ENCODE data around the gene PCSK9. TPM values are rescaled to one million over a fixed set of nuclear protein-coding genes. Genes with fewer than 3 reads are reported as not detected.
A peak's percentile ranks its signal among the peaks of the same experiment; 100 is the strongest.

Gene PCSK9
- total and polyA plus RNA-seq, 2 of the 13 experiments (the other 11 are each of a cell fraction or from before 2014, with no cell fraction given), result 33.3 to 80.5 TPM

- TF ChIP-seq NFKBIZ (CRISPR knock-in tag; IDR thresholded peaks at IDR 0.05) (no peak), ZNF558 (CRISPR knock-in tag; IDR thresholded peaks at IDR 0.05; ENCODE audit: borderline replicate concordance) (0 out of 2 replicates have a peak, but pooled peaks have one; percentile 34), RFX3 (CRISPR knock-in tag; IDR thresholded peaks at IDR 0.05) (no peak), ZNF205 (CRISPR knock-in tag; IDR thresholded peaks at IDR 0.05) (0 out of 2 replicates have a peak, but pooled peaks have one; percentile 17), ZFP36L1 (CRISPR knock-in tag; IDR thresholded peaks at IDR 0.05) (no peak), E2F2 (CRISPR knock-in tag; IDR thresholded peaks at IDR 0.05; ENCODE audit: borderline replicate concordance) (no peak), KDM1A (CRISPR knock-in tag; IDR thresholded peaks at IDR 0.05) (no peak), AHDC1 (CRISPR knock-in tag; IDR thresholded peaks at IDR 0.05; ENCODE audit: borderline replicate concordance) (no peak), ZFP90 (CRISPR knock-in tag; IDR thresholded peaks at IDR 0.05; ENCODE audit: borderline replicate concordance) (0 out of 2 replicates have a peak, but pooled peaks have one; percentile 35), ZFP91 (CRISPR knock-in tag; IDR thresholded peaks at IDR 0.05; ENCODE audit: borderline replicate concordance) (peak; percentile 75), ZNF292 (CRISPR knock-in tag; IDR thresholded peaks at IDR 0.05; ENCODE audit: borderline replicate concordance, low read depth) (peak; percentile 86; the same call in 1 of the 2 replicates), TARDBP (CRISPR knock-in tag; IDR thresholded peaks at IDR 0.05) (no peak), XRCC5 (optimal IDR thresholded peaks at IDR 0.05; ENCODE audit: low read length) (peak; percentile 95), PCBP1 (IDR thresholded peaks at IDR 0.05; ENCODE audit: borderline replicate concordance, low read depth, low read length) (no peak), KLF6 (CRISPR knock-in tag; IDR thresholded peaks at IDR 0.05) (no peak), MXD3 (CRISPR knock-in tag; IDR thresholded peaks at IDR 0.05) (no peak), NRL (CRISPR knock-in tag; IDR thresholded peaks at IDR 0.05; ENCODE audit: borderline replicate concordance) (no peak; the same call in 1 of the 2 replicates), MED8 (CRISPR knock-in tag; IDR thresholded peaks at IDR 0.05; ENCODE audit: insufficient replicate concordance) (no peak), ZNF414 (CRISPR knock-in tag; IDR thresholded peaks at IDR 0.05) (no peak), ASH2L (IDR thresholded peaks at IDR 0.05; ENCODE audit: insufficient read length, low read depth, low read length) (no peak)
Measured at GRCh38 chr1:55021942-55022546, 17.3 kb upstream of the PCSK9 start (continued).
